GM12873 (cell line): Measurements from ENCODE around the gene TRIM7.

ENCODE experiments used
- CTCF ChIP-seq: IDR thresholded peaks from 2 replicates; pipeline ENCODE4 v1.5.1; 2012; ENCODE audit warnings: low read depth, mild to moderate bottlenecking, moderate library complexity, low read length, control low read depth; ENCODE audit not compliant: insufficient read depth; ENCODE audit errors: missing control alignments

Gene TRIM7

GRCh38 chr5:181204113-181204825 is 727 bp downstream of the TRIM7 start:
- no peak for TF ChIP-seq CTCF

GRCh38 chr5:181203777-181204112 is 1.3 kb downstream of the TRIM7 start:
- no peak for TF ChIP-seq CTCF

- TF ChIP-seq CTCF: no peak
These were observed 1.8 kb downstream of the TRIM7 start for GRCh38 chr5:181203093-181203711.

- TF ChIP-seq CTCF: no peak
These were observed 4.2 kb downstream of the TRIM7 start for GRCh38 chr5:181200816-181201215.

- TF ChIP-seq CTCF: no peak
These were observed 4.9 kb downstream of the TRIM7 start for GRCh38 chr5:181199881-181200638.

GRCh38 chr5:181198905-181199519 is 6.0 kb downstream of the TRIM7 start:
- TF ChIP-seq CTCF: no peak

GRCh38 chr5:181198106-181198685 is 6.8 kb downstream of the TRIM7 start:
- TF ChIP-seq CTCF: no peak
